ENCODE measurements around the gene DAPK2. TPM values are rescaled to one million over a fixed set of nuclear protein-coding genes. Genes with fewer than 3 reads are reported as not detected.

DAPK2 gene
- total and polyA plus RNA-seq, 2 of the 13 experiments (the other 11 are each of a cell fraction or from before 2014, with no cell fraction given), result 0.33 to 0.63 TPM

GRCh38 chr15:63992300-63992699, 54.0 kb downstream of the DAPK2 start:
- ChIA-PET POLR2A (no interaction called here), CTCF (ENCODE audit: low intra/inter-chr PET ratio, low total read pairs) (no interaction called here)
- intact Hi-C loops (cut with micrococcal nuclease; ENCODE audit: unreplicated experiment), result no loop called here
- H3K9ac ChIP-seq (ENCODE audit: insufficient read depth, low read depth, low read length), result no peak overlapping the region
- H3K36me3 ChIP-seq (replicated peaks in 1 of 2; ENCODE audit: control insufficient read depth in 1 of 2, insufficient read depth in 2 of 2, low read length in 2 of 2), result no peaks in the 10 kb centered on the region
- H3K9me3 ChIP-seq (ENCODE audit: low read length), result no peaks in the 10 kb centered on the region
- no peak for DNase-seq (ENCODE audit: low spot score)
- no peak overlapping the region for H2AFZ ChIP-seq (ENCODE audit: low read length)
- H3K4me3 ChIP-seq (replicated peaks in 1 of 3; ENCODE audit: insufficient read depth in 1 of 3, low read depth in 2 of 3, low read length in 3 of 3), result no peak overlapping the region
- no peak for ATAC-seq
- 0% methylated on average over 1 of the region's 1 CpG for WGBS (ENCODE audit: low lambda C conversion rate)
- in situ Hi-C loops (cut with HindIII; ENCODE audit: extremely low pct_ligation_motif_present, low pct_unique_long_range_greater_than_20kb), result no loop called here
- H3K4me1 ChIP-seq (ENCODE audit: insufficient read depth, low read length), result no peaks in the 10 kb centered on the region
- H3K4me2 ChIP-seq (ENCODE audit: low read depth, low read length), result no peak overlapping the region
- no peak for FAIRE-seq
- no peak overlapping the region for H3K27ac ChIP-seq (ENCODE audit: extremely low read length, insufficient read depth, low read length)
- no peaks in the 10 kb centered on the region for H4K20me1 ChIP-seq (ENCODE audit: insufficient read depth, low read length)
- H3K79me2 ChIP-seq (ENCODE audit: insufficient read depth, low read length), result no peaks in the 10 kb centered on the region
- no peak for TF ChIP-seq POLR2AphosphoS5 (IDR thresholded peaks at IDR 0.05; ENCODE audit: low read depth, low read length)
- no peak for TF ChIP-seq ZNF20 (CRISPR knock-in tag; IDR thresholded peaks at IDR 0.05)
- no peak for TF ChIP-seq CENPX (CRISPR knock-in tag; IDR thresholded peaks at IDR 0.05)
- TF ChIP-seq ZNF792 (CRISPR knock-in tag; IDR thresholded peaks at IDR 0.05), result no peak
- TF ChIP-seq ZNF557 (CRISPR knock-in tag; IDR thresholded peaks at IDR 0.05), result no peak
- no peak for TF ChIP-seq TOPORS (CRISPR knock-in tag; IDR thresholded peaks at IDR 0.05)
- TF ChIP-seq REL (CRISPR knock-in tag; conservative IDR thresholded peaks at IDR 0.05), result no peak
- TF ChIP-seq ZNF572 (CRISPR knock-in tag; IDR thresholded peaks at IDR 0.05), result no peak
- no peak for TF ChIP-seq MYC (CRISPR knock-in tag; IDR thresholded peaks at IDR 0.05; ENCODE audit: borderline replicate concordance)
- TF ChIP-seq CBFB (CRISPR knock-in tag; IDR thresholded peaks at IDR 0.05), result no peak
- no peak for TF ChIP-seq ZNF724P (CRISPR knock-in tag; IDR thresholded peaks at IDR 0.05; ENCODE audit: borderline replicate concordance)
- TF ChIP-seq TCF12 (IDR thresholded peaks at IDR 0.05), result no peak
- TF ChIP-seq TCF12 (CRISPR knock-in tag; IDR thresholded peaks at IDR 0.05), result no peak
- TF ChIP-seq KDM2A (CRISPR knock-in tag; IDR thresholded peaks at IDR 0.05; ENCODE audit: borderline replicate concordance, low read depth), result no peak
- no peak for TF ChIP-seq PCBP1 (IDR thresholded peaks at IDR 0.05; ENCODE audit: borderline replicate concordance, low read depth, low read length)
- TF ChIP-seq THAP11 (CRISPR knock-in tag; IDR thresholded peaks at IDR 0.05), result no peak
- TF ChIP-seq ZFP36L1 (CRISPR knock-in tag; IDR thresholded peaks at IDR 0.05), result no peak
- TF ChIP-seq ZNF646 (CRISPR knock-in tag; IDR thresholded peaks at IDR 0.05), result no peak
- no peaks in the 10 kb centered on the region; a peak in 1 of 5 replicates for H3K27me3 ChIP-seq (ENCODE audit: control insufficient read depth in 1 of 2, insufficient read depth in 2 of 2, low read length in 2 of 2)
- no TSS peak for BruUV-seq (replicated peaks)

Measured in HepG2 (cell line).